Activated naive CD8-positive, alpha-beta T cell treated with anti-CD3 and anti-CD28 coated beads, Interleukin-2, amount 10 ng/mL, durations not matched to agents 7 days and 5 days (primary cell): Measurements from ENCODE around the gene MYOZ3. TPM values are rescaled to one million over a fixed set of nuclear protein-coding genes. Genes with fewer than 3 reads are reported as not detected.

ENCODE experiments used
- ATAC-seq: fragments of 150-1000 bp; cut with Tn5 transposase; one replicate; pipeline ENCODE4 v1.10.0; 2021; ENCODE audit warnings: low read depth, moderate library complexity
- POLR2A ChIA-PET: fragments of 350-600 bp; sonication (Branson Sonifier 250); formaldehyde crosslinking; loops from one replicate; lab custom pipeline; 2021; ENCODE audit warnings: antibody characterized with exemption; lab: Charles Lee
- DNase-seq: peaks from one replicate; pipeline ENCODE4 v3.0.0; 2021
- H3K27ac Mint-ChIP-seq: one replicate; pipeline ENCODE4 v1.8.0; 2022; ENCODE audit warnings: mild to moderate bottlenecking, mixed read lengths
- H3K27me3 Mint-ChIP-seq: one replicate; pipeline ENCODE4 v1.8.0; 2022; ENCODE audit warnings: mild to moderate bottlenecking, moderate library complexity, mixed read lengths
- H3K36me3 Mint-ChIP-seq: one replicate; pipeline ENCODE4 v1.8.0; 2021; ENCODE audit warnings: mild to moderate bottlenecking, mixed read lengths
- H3K4me1 Mint-ChIP-seq: one replicate; pipeline ENCODE4 v1.8.0; 2021; ENCODE audit warnings: mixed read lengths
- H3K4me3 Mint-ChIP-seq: one replicate; pipeline ENCODE4 v1.8.0; 2022; ENCODE audit warnings: mild to moderate bottlenecking, moderate library complexity, mixed read lengths
- H3K9me3 Mint-ChIP-seq: one replicate; pipeline ENCODE4 v1.8.0; 2021; ENCODE audit warnings: mixed read lengths
- total RNA-seq, 2 experiments: library from RNA; stranded (reverse); gene quantifications; one replicate each; pipeline ENCODE4 v1.2.3, GENCODE V29; 2021

Gene MYOZ3
- total RNA-seq, 2 experiments from 2014 or later, result 0.14 TPM; not detected in 1

- Mint-ChIP-seq H3K27me3 (peaks cover 5% of the 10 kb centered on the region), H3K4me3 (no peak overlapping the region), H3K27ac (no peak overlapping the region), H3K4me1 (peaks cover 4% of the 10 kb centered on the region), H3K36me3 (no peaks in the 10 kb centered on the region), H3K9me3 (no peaks in the 10 kb centered on the region)
- ATAC-seq (no peak), DNase-seq (no peak)
- POLR2A ChIA-PET, result no interaction called here
Measured at GRCh38 chr5:150653145-150653761, 7.8 kb upstream of the MYOZ3 start.

DNA sequence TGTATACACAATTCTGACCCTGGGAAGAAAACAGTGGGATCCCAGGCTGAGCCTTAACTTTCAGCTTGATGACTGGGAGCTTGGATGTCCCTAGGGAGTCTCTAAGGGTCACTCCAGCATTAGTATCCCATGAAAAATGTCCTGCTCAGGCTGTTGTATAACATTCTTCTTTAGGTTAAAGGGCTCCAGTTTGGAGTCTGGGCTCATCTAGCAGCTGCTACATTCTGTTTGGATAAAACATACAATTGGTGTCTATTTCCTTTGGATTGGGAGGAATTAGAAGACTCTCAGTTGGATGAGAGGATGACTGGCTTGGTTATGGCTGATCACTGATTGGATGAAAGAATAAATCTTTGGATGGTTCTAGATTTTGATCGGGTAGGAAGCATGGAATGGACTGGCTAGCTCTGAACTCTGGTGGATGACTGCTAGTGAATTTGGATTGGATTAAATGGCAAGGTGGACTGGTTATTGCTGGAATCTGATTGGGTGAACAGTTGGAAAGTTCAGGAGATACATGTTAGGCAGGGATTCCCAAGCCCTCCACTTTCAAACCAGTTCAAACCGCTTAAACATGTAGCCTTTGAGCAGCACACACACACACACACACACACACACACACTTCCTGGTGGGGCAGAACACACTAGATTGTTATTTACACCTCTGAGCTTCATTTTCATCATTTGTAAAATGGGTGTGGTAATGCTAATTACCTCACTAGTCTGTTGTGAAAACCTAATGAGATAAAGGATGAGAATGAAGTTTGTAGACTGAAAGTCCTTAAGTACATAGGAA, 7.1 kb upstream of the MYOZ3 start:
- H3K4me3 Mint-ChIP-seq, result no peak overlapping the region
- no peak for ATAC-seq
- peaks cover 4% of the 10 kb centered on the region for H3K4me1 Mint-ChIP-seq
- no peaks in the 10 kb centered on the region for H3K36me3 Mint-ChIP-seq
- DNase-seq, result no peak
- POLR2A ChIA-PET, result no interaction called here
- H3K9me3 Mint-ChIP-seq, result no peaks in the 10 kb centered on the region
- peaks cover 7% of the 10 kb centered on the region for H3K27me3 Mint-ChIP-seq
- no peak overlapping the region for H3K27ac Mint-ChIP-seq

- peaks cover 4% of the 10 kb centered on the region for H3K4me1 Mint-ChIP-seq
- no peak overlapping the region for H3K27ac Mint-ChIP-seq
- H3K4me3 Mint-ChIP-seq, result no peak overlapping the region
- no peak for ATAC-seq
- DNase-seq, result no peak
- H3K9me3 Mint-ChIP-seq, result no peaks in the 10 kb centered on the region
- no peaks in the 10 kb centered on the region for H3K36me3 Mint-ChIP-seq
- POLR2A ChIA-PET, result interaction anchor here (1.3 to 2.0 kb wide), 2 partner anchors 123 to 191 kb away, joined by 3 to 8 read pairs; partner anchors contain the start of genes IRGM and SMIM3
- H3K27me3 Mint-ChIP-seq, result peaks cover 10% of the 10 kb centered on the region
Measured at GRCh38 chr5:150655221-150655620, 5.8 kb upstream of the MYOZ3 start.

DNA sequence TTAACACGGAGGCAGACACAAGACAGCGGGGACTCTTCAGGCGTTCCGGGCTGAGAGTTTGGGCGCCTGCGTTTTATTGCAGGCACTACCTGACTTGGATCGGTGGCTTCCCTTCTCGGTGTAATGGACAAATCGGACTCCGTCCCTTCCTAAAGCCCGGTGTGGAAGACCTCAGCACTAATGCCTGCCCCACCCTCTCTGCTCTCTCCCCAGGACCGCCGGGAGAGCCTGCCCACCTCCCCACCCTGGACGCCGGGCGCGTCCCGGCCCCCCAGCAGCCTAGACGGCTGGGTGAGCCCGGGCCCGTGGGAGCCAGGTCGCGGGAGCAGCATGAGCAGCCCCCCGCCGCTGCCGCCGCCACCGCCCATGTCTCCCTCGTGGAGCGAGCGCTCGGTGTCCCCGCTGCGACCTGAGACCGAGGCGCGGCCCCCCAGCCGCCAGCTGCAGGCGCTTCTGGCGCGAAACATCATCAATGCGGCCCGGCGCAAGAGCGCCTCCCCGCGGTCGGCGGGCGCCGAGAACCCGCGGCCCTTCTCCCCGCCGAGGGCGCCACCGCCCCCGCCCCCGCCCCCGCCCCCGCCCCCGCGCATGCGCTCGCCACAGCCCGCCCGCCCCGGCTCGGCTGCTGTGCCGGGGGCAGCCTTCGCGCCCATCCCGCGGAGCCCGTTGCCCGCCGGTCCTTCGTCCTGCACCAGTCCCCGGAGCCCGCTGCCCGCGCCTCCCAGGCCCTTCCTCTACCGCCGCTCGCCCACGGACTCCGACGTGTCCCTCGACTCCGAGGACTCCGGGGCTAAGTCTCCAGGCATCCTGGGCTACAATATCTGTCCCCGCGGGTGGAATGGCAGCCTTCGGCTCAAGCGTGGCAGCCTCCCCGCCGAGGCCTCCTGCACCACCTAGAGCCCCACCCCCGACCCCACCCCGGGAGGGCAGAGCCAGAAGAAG, 4.6 kb upstream of the MYOZ3 start:
- peak; percentile 91 for ATAC-seq
- POLR2A ChIA-PET, result interaction anchor here (1.3 to 2.1 kb wide), 3 partner anchors 44 to 190 kb away, joined by 3 to 8 read pairs (median 8); partner anchors contain the start of genes IRGM, RBM22 and SMIM3
- DNase-seq, result peak; percentile 93
- Mint-ChIP-seq H3K27me3 (peaks cover 12% of the 10 kb centered on the region), H3K4me1 (peaks cover 4% of the 10 kb centered on the region), H3K9me3 (no peaks in the 10 kb centered on the region), H3K36me3 (no peaks in the 10 kb centered on the region), H3K27ac (peak overlapping the region; percentile 75), H3K4me3 (peak overlapping the region; percentile 84)

GRCh38 chr5:150658121-150658520, 2.9 kb upstream of the MYOZ3 start:
- no peak for DNase-seq
- Mint-ChIP-seq H3K27me3 (peaks cover 15% of the 10 kb centered on the region), H3K36me3 (no peaks in the 10 kb centered on the region), H3K4me3 (no peak overlapping the region), H3K27ac (no peak overlapping the region), H3K9me3 (no peaks in the 10 kb centered on the region), H3K4me1 (peaks cover 4% of the 10 kb centered on the region)
- ATAC-seq, result no peak
- POLR2A ChIA-PET, result interaction anchor here (2.1 kb wide), 1 partner anchor 43 kb away, joined by 8 read pairs; the partner anchor contains the start of gene RBM22

- H3K4me3 Mint-ChIP-seq, result no peak overlapping the region
- peaks cover 4% of the 10 kb centered on the region for H3K4me1 Mint-ChIP-seq
- peaks cover 15% of the 10 kb centered on the region for H3K27me3 Mint-ChIP-seq
- POLR2A ChIA-PET, result interaction anchor here (2.1 kb wide), 1 partner anchor 42 kb away, joined by 8 read pairs; the partner anchor contains the start of gene RBM22
- no peaks in the 10 kb centered on the region for H3K9me3 Mint-ChIP-seq
- no peak for DNase-seq
- no peak for ATAC-seq
- no peaks in the 10 kb centered on the region for H3K36me3 Mint-ChIP-seq
- H3K27ac Mint-ChIP-seq, result no peak overlapping the region
Measured at GRCh38 chr5:150658699-150659265, 2.3 kb upstream of the MYOZ3 start.

- Mint-ChIP-seq H3K36me3 (no peaks in the 10 kb centered on the region), H3K9me3 (no peaks in the 10 kb centered on the region), H3K27me3 (peaks cover 17% of the 10 kb centered on the region), H3K4me1 (peaks cover 3% of the 10 kb centered on the region), H3K4me3 (no peak overlapping the region), H3K27ac (no peak overlapping the region)
- ATAC-seq (no peak), DNase-seq (no peak)
- POLR2A ChIA-PET, result no interaction called here
Measured at GRCh38 chr5:150659360-150660107, 1.5 kb upstream of the MYOZ3 start.

DNA sequence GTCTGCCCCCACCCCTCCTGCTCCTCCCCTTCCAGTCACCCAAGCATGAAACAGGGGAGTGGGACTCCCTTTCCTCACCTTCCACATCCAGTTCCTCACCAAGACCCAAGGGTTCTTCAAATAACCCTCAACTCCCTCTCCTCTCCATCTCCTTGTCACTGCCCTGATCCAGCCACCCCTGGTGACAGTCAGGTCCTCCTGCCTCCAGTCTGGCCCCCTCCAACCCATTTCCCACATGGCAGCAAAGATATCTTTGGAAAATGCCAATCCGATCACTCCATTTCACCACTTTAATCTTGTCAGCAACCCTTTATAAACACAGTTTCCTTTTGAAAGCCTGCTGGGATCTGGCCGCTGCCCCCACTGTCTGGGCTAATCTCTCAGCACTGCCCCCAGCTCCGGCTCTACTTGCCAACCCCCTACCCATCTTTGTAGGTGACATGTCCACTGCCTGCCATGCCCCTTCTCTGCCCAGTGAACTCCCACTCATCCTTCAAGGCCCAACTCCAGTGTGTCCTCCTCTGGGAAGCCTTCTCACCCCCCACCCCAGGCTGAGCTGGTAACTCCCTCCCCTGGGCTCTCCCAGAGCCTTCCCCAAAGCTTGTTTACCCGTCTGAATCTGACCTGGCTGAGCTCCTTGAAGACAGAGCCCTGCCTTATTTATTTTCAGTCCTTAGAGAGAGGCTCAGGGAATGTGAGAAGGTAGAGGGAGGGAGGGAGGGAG, 781 bp upstream of the MYOZ3 start:
- H3K27me3 Mint-ChIP-seq, result peaks cover 20% of the 10 kb centered on the region
- ATAC-seq (no peak), DNase-seq (no peak)
- H3K27ac Mint-ChIP-seq, result peak overlapping the region; percentile 54
- no peak overlapping the region for H3K4me3 Mint-ChIP-seq
- no peaks in the 10 kb centered on the region for H3K36me3 Mint-ChIP-seq
- H3K4me1 Mint-ChIP-seq, result peaks cover 3% of the 10 kb centered on the region
- no peaks in the 10 kb centered on the region for H3K9me3 Mint-ChIP-seq
- POLR2A ChIA-PET, result no interaction called here

DNA sequence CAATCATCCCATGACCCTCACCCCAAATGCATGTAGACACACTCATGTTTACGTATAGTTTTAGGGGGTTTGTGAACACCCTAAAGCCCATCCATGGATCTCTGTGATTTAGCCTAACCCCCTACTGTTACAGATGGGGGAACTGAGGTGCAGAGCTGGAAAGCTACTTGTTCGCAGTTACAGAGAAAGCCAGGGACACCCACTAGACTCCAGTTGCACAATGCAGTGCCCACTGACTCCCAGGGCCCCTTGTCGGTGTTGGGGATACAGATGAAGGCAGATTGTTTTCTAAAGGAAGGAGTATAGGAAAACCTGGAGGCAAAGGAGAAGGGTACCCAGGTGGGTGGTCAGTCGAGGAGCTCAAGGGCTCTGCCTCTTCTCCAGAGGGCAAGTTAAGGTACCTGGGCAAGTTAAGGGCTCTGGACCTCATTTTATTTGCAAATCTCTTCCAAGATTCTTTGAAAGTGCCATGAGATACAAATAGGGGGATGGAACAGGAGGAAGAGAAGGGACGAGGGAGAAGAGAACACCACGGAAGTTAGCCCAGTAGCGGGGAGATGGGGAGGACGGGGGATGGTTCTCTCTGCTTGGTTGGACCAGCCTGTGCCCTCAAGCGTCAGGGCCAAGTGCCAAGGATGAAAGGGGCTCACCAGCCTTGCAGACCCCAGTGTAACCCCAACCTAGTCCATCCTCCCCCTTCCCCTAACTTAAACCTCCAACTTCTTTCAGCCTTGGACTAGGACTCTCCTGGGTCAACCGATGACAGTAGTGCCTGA, 958 bp downstream of the MYOZ3 start:
- no peak overlapping the region for H3K4me3 Mint-ChIP-seq
- ATAC-seq (no peak), DNase-seq (no peak)
- H3K9me3 Mint-ChIP-seq, result no peaks in the 10 kb centered on the region
- H3K27ac Mint-ChIP-seq, result no peak overlapping the region
- POLR2A ChIA-PET, result no interaction called here
- H3K4me1 Mint-ChIP-seq, result no peaks in the 10 kb centered on the region
- no peaks in the 10 kb centered on the region for H3K36me3 Mint-ChIP-seq
- peaks cover 23% of the 10 kb centered on the region for H3K27me3 Mint-ChIP-seq

- no peak for DNase-seq
- Mint-ChIP-seq H3K27me3 (peaks cover 23% of the 10 kb centered on the region), H3K4me3 (no peak overlapping the region), H3K9me3 (no peaks in the 10 kb centered on the region), H3K4me1 (no peaks in the 10 kb centered on the region), H3K27ac (no peak overlapping the region), H3K36me3 (no peaks in the 10 kb centered on the region)
- no peak for ATAC-seq
- POLR2A ChIA-PET, result interaction anchor here (1.7 kb wide), 1 partner anchor 38 kb away, joined by 4 read pairs; the partner anchor contains the start of gene RBM22
Measured at GRCh38 chr5:150662731-150663516, 1.9 kb downstream of the MYOZ3 start.
